Myocyte (in vitro differentiated cells): Measurements from ENCODE around the gene RALGAPA2. TPM values are rescaled to one million over a fixed set of nuclear protein-coding genes. Genes with fewer than 3 reads are reported as not detected.

Experiments used
- DNase-seq: peaks from one replicate; pipeline ENCODE4 v3.0.0-alpha.2; 2012; ENCODE audit warnings: low read depth
- total RNA-seq: library from RNA; depleted of rRNA; stranded (reverse); fragments of >200 nt; gene quantifications from 2 replicates; pipeline ENCODE4 v1.2.3, GENCODE V29; 2014

The RALGAPA2 gene
- total RNA-seq, 1 donor from 2014 or later: 13.9 TPM

GRCh38 chr20:20498076-20498861 is 214.2 kb downstream of the RALGAPA2 start:
- DNase-seq: no peak

- no peak for DNase-seq
Observed at GRCh38 chr20:20497242-20497978, 215.0 kb downstream of the RALGAPA2 start.

GRCh38 chr20:20495729-20496503 is 216.5 kb downstream of the RALGAPA2 start:
- DNase-seq: no peak

GRCh38 chr20:20493701-20494100 is 218.7 kb downstream of the RALGAPA2 start:
- DNase-seq: no peak

- DNase-seq: no peak
Observed at GRCh38 chr20:20492521-20493332, 219.7 kb downstream of the RALGAPA2 start.

GRCh38 chr20:20491784-20492264 is 220.6 kb downstream of the RALGAPA2 start:
- no peak for DNase-seq

GRCh38 chr20:20491110-20491783 is 221.2 kb downstream of the RALGAPA2 start:
- DNase-seq: no peak

- DNase-seq: no peak
Observed at GRCh38 chr20:20490673-20491072, 221.8 kb downstream of the RALGAPA2 start.

- DNase-seq: no peak
Observed at GRCh38 chr20:20489648-20490341, 222.6 kb downstream of the RALGAPA2 start.

GRCh38 chr20:20489054-20489453 is 223.4 kb downstream of the RALGAPA2 start:
- DNase-seq: no peak

GRCh38 chr20:20488388-20488787 is 224.1 kb downstream of the RALGAPA2 start:
- no peak for DNase-seq

GRCh38 chr20:20487811-20488210 is 224.6 kb downstream of the RALGAPA2 start:
- peak; percentile 26 for DNase-seq

GRCh38 chr20:20483328-20483727 is 229.1 kb downstream of the RALGAPA2 start:
- no peak for DNase-seq

- no peak for DNase-seq
Observed at GRCh38 chr20:20482453-20482852, 230.0 kb downstream of the RALGAPA2 start.

- peak; percentile 11 for DNase-seq
Observed at GRCh38 chr20:20480689-20481088, 231.8 kb downstream of the RALGAPA2 start.

- DNase-seq: no peak
Observed at GRCh38 chr20:20480126-20480525, 232.3 kb downstream of the RALGAPA2 start.

GRCh38 chr20:20477444-20478041 is 234.9 kb downstream of the RALGAPA2 start:
- DNase-seq: no peak

GRCh38 chr20:20476504-20476903 is 235.9 kb downstream of the RALGAPA2 start:
- DNase-seq: no peak

GRCh38 chr20:20473657-20474056 is 238.8 kb downstream of the RALGAPA2 start:
- DNase-seq: no peak
